GM12878 (cell line): ENCODE data around the gene SMKR1. TPM values are rescaled to one million over a fixed set of nuclear protein-coding genes. Genes with fewer than 3 reads are reported as not detected.

ENCODE experiments used
- ATAC-seq: fragments of 200-7000 bp; cut with Tn5 transposase; 3 replicates; pipeline ENCODE4 v1.9.1; 2020; ENCODE audit warnings: mild to moderate bottlenecking, moderate library complexity
- BruUV-seq: library from RNA; stranded (reverse); fragments of 400-500 nt; replicated peaks from 2 replicates; lab custom pipeline; 2021; lab: Mats Ljungman, UMichigan
- CTCF ChIA-PET: fragments of 300-600 bp; sonication (Branson Sonifier 250); formaldehyde crosslinking; extraction: SDS; loops from one replicate; lab custom pipeline; 2021; ENCODE audit warnings: inconsistent platforms; lab: Yijun Ruan, JAX
- POLR2A ChIA-PET: fragments of 350-600 bp; formaldehyde crosslinking; extraction: SDS; loops from one replicate; lab custom pipeline; 2021; ENCODE audit warnings: inconsistent platforms; lab: Charles Lee
- RAD21 ChIA-PET: fragments of 300-600 bp; sonication (Branson Sonifier 250); formaldehyde crosslinking; loops from one replicate; lab custom pipeline; 2023; ENCODE audit warnings: antibody characterized with exemption; ENCODE audit not compliant: unreplicated experiment; lab: Charles Lee
- SMC1A ChIA-PET: fragments of 300-600 bp; sonication (Branson Sonifier 250); formaldehyde crosslinking; loops from one replicate; lab custom pipeline; 2023; ENCODE audit not compliant: unreplicated experiment, uncharacterized antibody; lab: Charles Lee
- DNase-seq: peaks from one replicate; pipeline ENCODE4 v3.0.0-alpha.2; 2011; ENCODE audit warnings: low read depth, low spot score
- FAIRE-seq: peaks from 3 replicates; lab custom pipeline; 2011; peaks lifted over from hg19 to GRCh38; lab: Jason Lieb, UNC
- H2AFZ ChIP-seq: 2 replicates; pipeline ENCODE4 v1.6.0; 2011; ENCODE audit warnings: low read depth, low read length, control low read depth; ENCODE audit not compliant: control insufficient read depth
- H3K27ac ChIP-seq: 2 replicates; pipeline ENCODE4 v1.5.1; 2011; ENCODE audit warnings: control low read depth; ENCODE audit not compliant: control insufficient read depth, insufficient read depth
- H3K27me3 ChIP-seq, 2 experiments: replicated peaks in 1 of 2; 2 replicates each; pipeline versions ENCODE4 v1.6.0 to v1.6.1; 2011; ENCODE audit warnings: low read length in 1 of 2; ENCODE audit not compliant: control insufficient read depth in 2 of 2, insufficient read depth in 2 of 2
- H3K36me3 ChIP-seq, 2 experiments: 2 replicates each; pipeline ENCODE4 v1.5.1; 2011; ENCODE audit warnings: low read length in 1 of 2; ENCODE audit not compliant: control insufficient read depth in 2 of 2, insufficient read depth in 2 of 2
- H3K4me1 ChIP-seq: 2 replicates; pipeline ENCODE4 v1.6.1; 2011; ENCODE audit warnings: mild to moderate bottlenecking, low read length, moderate library complexity, mixed read lengths; ENCODE audit not compliant: control insufficient read depth, insufficient read depth
- H3K4me2 ChIP-seq: 2 replicates; pipeline ENCODE4 v1.6.0; 2011; ENCODE audit warnings: control low read depth; ENCODE audit not compliant: control insufficient read depth, insufficient read depth
- H3K4me3 ChIP-seq: fragments of 200-600 bp; sonication (generic); 2 replicates; pipeline ENCODE4 v1.5.1; 2016
- H3K79me2 ChIP-seq: 2 replicates; pipeline ENCODE4 v1.6.0; 2011; ENCODE audit warnings: low read length; ENCODE audit not compliant: control insufficient read depth, insufficient read depth
- H3K9ac ChIP-seq: 2 replicates; pipeline ENCODE4 v1.8.0; 2011; ENCODE audit warnings: low read length, control low read depth, mixed read lengths; ENCODE audit not compliant: control insufficient read depth, insufficient read depth
- H3K9me3 ChIP-seq: replicated peaks from 3 replicates; pipeline ENCODE4 v1.5.1; 2011; ENCODE audit warnings: mild to moderate bottlenecking, low read length; ENCODE audit not compliant: control insufficient read depth, insufficient read depth
- H4K20me1 ChIP-seq: 2 replicates; pipeline ENCODE4 v1.6.0; 2011; ENCODE audit not compliant: control insufficient read depth, insufficient read depth
- ASH2L ChIP-seq: fragments of 300-600, 200-600 bp; sonication (generic); IDR thresholded peaks from 2 replicates; pipeline ENCODE4 v1.6.1; 2017; ENCODE audit warnings: low read depth, mild to moderate bottlenecking, borderline replicate concordance
- ATF7 ChIP-seq: fragments of 450-650 bp; IDR thresholded peaks from 2 replicates; pipeline ENCODE4 v1.6.1; 2016; ENCODE audit warnings: low read depth, mild to moderate bottlenecking
- HDAC6 ChIP-seq: fragments of 200-600 bp; sonication (generic); IDR thresholded peaks from one replicate; pipeline ENCODE4 v1.8.0; 2017; ENCODE audit warnings: antibody characterized with exemption; ENCODE audit not compliant: unreplicated experiment
- KLF5 ChIP-seq: fragments of 450-650 bp; IDR thresholded peaks from 2 replicates; pipeline ENCODE4 v1.6.1; 2014; ENCODE audit warnings: mild to moderate bottlenecking; ENCODE audit not compliant: partially characterized antibody
- LARP7 ChIP-seq: fragments of 450-650 bp; IDR thresholded peaks from 2 replicates; pipeline ENCODE4 v1.6.1; 2017; ENCODE audit warnings: mild to moderate bottlenecking
- MLLT1 ChIP-seq: fragments of 450-650 bp; IDR thresholded peaks from 2 replicates; pipeline ENCODE4 v1.6.1; 2016; ENCODE audit warnings: mild to moderate bottlenecking
- MTA2 ChIP-seq: fragments of 450-650 bp; IDR thresholded peaks from 2 replicates; pipeline ENCODE4 v1.6.1; 2016; ENCODE audit warnings: low read depth, mild to moderate bottlenecking, moderate library complexity
- MYB ChIP-seq: fragments of 150-350 bp; IDR thresholded peaks from 2 replicates; pipeline ENCODE4 v1.6.1; 2014; ENCODE audit warnings: mild to moderate bottlenecking, low read depth, low read length, borderline replicate concordance
- NFXL1 ChIP-seq: fragments of 450-650 bp; IDR thresholded peaks from 2 replicates; pipeline ENCODE4 v1.6.1; 2017; ENCODE audit warnings: antibody characterized with exemption, mild to moderate bottlenecking, borderline replicate concordance
- NR2C1 ChIP-seq: fragments of 450-650 bp; IDR thresholded peaks from 2 replicates; pipeline ENCODE4 v1.6.1; 2017; ENCODE audit warnings: antibody characterized with exemption, mild to moderate bottlenecking, moderate library complexity
- PML ChIP-seq: IDR thresholded peaks from 2 replicates; pipeline ENCODE4 v1.6.1; 2012; ENCODE audit warnings: low read length, inconsistent platforms
- RELA ChIP-seq: fragments of 450-650 bp; IDR thresholded peaks from 2 replicates; pipeline ENCODE4 v1.8.0; 2014; ENCODE audit warnings: borderline replicate concordance; ENCODE audit not compliant: partially characterized antibody
- SMAD1 ChIP-seq: fragments of 450-650 bp; IDR thresholded peaks from 2 replicates; pipeline ENCODE4 v1.6.1; 2018; ENCODE audit warnings: mild to moderate bottlenecking, low read depth; ENCODE audit not compliant: partially characterized antibody
- SREBF2 ChIP-seq: IDR thresholded peaks from 2 replicates; pipeline ENCODE4 v1.6.1; 2012; ENCODE audit warnings: mild to moderate bottlenecking, low read length
- TCF3 ChIP-seq: IDR thresholded peaks from 2 replicates; pipeline ENCODE4 v1.6.1; 2012; ENCODE audit warnings: low read depth, mild to moderate bottlenecking, low read length, borderline replicate concordance; ENCODE audit not compliant: insufficient read depth
- WRNIP1 ChIP-seq: IDR thresholded peaks from 2 replicates; pipeline ENCODE4 v1.6.1; 2011; ENCODE audit warnings: low read depth, low read length, improper control_type of control experiment, borderline replicate concordance
- YBX1 ChIP-seq: fragments of 450-650 bp; IDR thresholded peaks from 2 replicates; pipeline ENCODE4 v1.6.1; 2016; ENCODE audit warnings: antibody characterized with exemption
- ZBED1 ChIP-seq: IDR thresholded peaks from 2 replicates; pipeline ENCODE4 v1.6.1; 2016; ENCODE audit warnings: borderline replicate concordance
- ZBTB4 ChIP-seq: fragments of 450-650 bp; formaldehyde crosslinking; IDR thresholded peaks from 2 replicates; pipeline ENCODE4 v1.4.0; 2022; ENCODE audit warnings: mild to moderate bottlenecking, moderate library complexity
- ZSCAN29 ChIP-seq: fragments of 450-650 bp; IDR thresholded peaks from 2 replicates; pipeline ENCODE4 v1.6.1; 2017; ENCODE audit warnings: mild to moderate bottlenecking, moderate library complexity
- WGBS: methylation state at CpG from one replicate; pipeline ENCODE4 v1.1.6; 2016; ENCODE audit warnings: low lambda C conversion rate; ENCODE audit not compliant: insufficient replicate concordance, insufficient coverage; ENCODE audit errors: missing lambda C conversion rate; 5-methylcytosine and 5-hydroxymethylcytosine counted together
- in situ Hi-C: fragments of 300-500 bp; cut with MboI; formaldehyde crosslinking; loops from 9 replicates; pipeline ENCODE4 v1.14.3; 2018; ENCODE audit warnings: mixed read lengths
- intact Hi-C: fragments of 100-400 bp; cut with micrococcal nuclease; formaldehyde crosslinking; loops from one replicate; pipeline ENCODE4 v1.14.2; 2022; ENCODE audit not compliant: unreplicated experiment
- polyA plus RNA-seq, 11 experiments: library from polyadenylated mRNA; depleted of rRNA in 4 of 11; unstranded in 6 of 11; stranded (reverse) in 5 of 11; fragments of >200 nt; fragmentation: Nextera tagmentation in 4 of 11; fragmentation: Illumina TruSeq in 1 of 11; extraction: Ambion mirVana in 4 of 11; extraction: Trizol in 1 of 11; gene quantifications; 1 replicate in 1 of 11; 2 replicates in 10 of 11; pipeline versions ENCODE4 v1.2.1 to v1.2.3, GENCODE V29; 2011 to 2016; ENCODE audit warnings: inconsistent platforms in 2 of 11, missing spikeins in 2 of 11, low read depth in 1 of 11
- total RNA-seq, 4 experiments: library from RNA; depleted of rRNA in 3 of 4; stranded (reverse); fragments of >200 nt in 3 of 4; fragmentation: Illumina TruSeq in 1 of 4; extraction: Trizol in 1 of 4; gene quantifications; 2 replicates each; pipeline versions ENCODE4 v1.2.1 to v1.2.3, GENCODE V29; 2013 to 2021

SMKR1 gene
- total and polyA plus RNA-seq, 10 of the 15 experiments (the other 5 are each of a cell fraction or from before 2014, with no cell fraction given) = 0.37 to 2.6 (median 0.83) TPM

- TF ChIP-seq MLLT1 = no peak
- no peak for TF ChIP-seq RELA
- no peak for TF ChIP-seq ATF7
Measured at GRCh38 chr7:129468087-129468486, 34.2 kb upstream of the SMKR1 start (continued).

GRCh38 chr7:129468547-129468946, 33.8 kb upstream of the SMKR1 start:
- no peak overlapping the region for H3K27ac ChIP-seq
- 77% methylated on average over 4 of the region's 4 CpGs for WGBS
- H2AFZ ChIP-seq = no peak overlapping the region
- in situ Hi-C loops (no loop called here), intact Hi-C loops (no loop called here)
- FAIRE-seq (no peak), DNase-seq (no peak), ATAC-seq (peak; percentile 60)
- H3K9me3 ChIP-seq = no peaks in the 10 kb centered on the region
- CTCF ChIA-PET = interaction anchor here (0.6 to 9.1 kb wide), 8 partner anchors 17 to 258 kb away, joined by 3 to 134 read pairs (median 22); no protein-coding TSS in a partner anchor
- TF ChIP-seq LARP7 (no peak), SREBF2 (no peak), ZBED1 (no peak), ZSCAN29 (no peak), MYB (no peak), ASH2L (no peak), NFXL1 (no peak), PML (no peak), NR2C1 (no peak), KLF5 (no peak), TCF3 (no peak), HDAC6 (no peak), MTA2 (no peak), ZBTB4 (CRISPR knock-in tag) (no peak), YBX1 (no peak), SMAD1 (no peak), WRNIP1 (no peak)
- no peak overlapping the region for H3K4me2 ChIP-seq
- no peaks in the 10 kb centered on the region for H3K27me3 ChIP-seq
- no peaks in the 10 kb centered on the region for H4K20me1 ChIP-seq
- H3K9ac ChIP-seq = no peak overlapping the region
- RAD21 ChIA-PET = interaction anchor here (1.5 to 7.0 kb wide), 4 partner anchors 35 to 125 kb away, joined by 4 to 90 read pairs (median 42); partner anchors contain the start of gene STRIP2
- SMC1A ChIA-PET = interaction anchor here (0.7 to 11.7 kb wide), 11 partner anchors 11 to 542 kb away, joined by 3 to 165 read pairs (median 4); partner anchors contain the start of gene STRIP2
- H3K4me3 ChIP-seq = no peak overlapping the region
- POLR2A ChIA-PET = interaction anchor here (1.2 kb wide), 1 partner anchor 66 kb away, joined by 3 read pairs; no protein-coding TSS in a partner anchor
- no peaks in the 10 kb centered on the region for H3K4me1 ChIP-seq
- H3K36me3 ChIP-seq = no peaks in the 10 kb centered on the region
- BruUV-seq = no TSS peak
- no peaks in the 10 kb centered on the region for H3K79me2 ChIP-seq
